GM19351 (cell line): ENCODE data around the gene MED1.
"Not testable (repeated sequence)": the region's sequence is repeated elsewhere in the genome, so short reads cannot be mapped to it uniquely, and the experiment has no call there.

Experiments
- ATAC-seq: cut with Tn5 transposase; IDR thresholded peaks from one replicate; pipeline ENCODE4 v1.9.1; 2021; ENCODE audit warnings: mild to moderate bottlenecking, moderate library complexity; ENCODE audit not compliant: unreplicated experiment

MED1 gene, protein sequence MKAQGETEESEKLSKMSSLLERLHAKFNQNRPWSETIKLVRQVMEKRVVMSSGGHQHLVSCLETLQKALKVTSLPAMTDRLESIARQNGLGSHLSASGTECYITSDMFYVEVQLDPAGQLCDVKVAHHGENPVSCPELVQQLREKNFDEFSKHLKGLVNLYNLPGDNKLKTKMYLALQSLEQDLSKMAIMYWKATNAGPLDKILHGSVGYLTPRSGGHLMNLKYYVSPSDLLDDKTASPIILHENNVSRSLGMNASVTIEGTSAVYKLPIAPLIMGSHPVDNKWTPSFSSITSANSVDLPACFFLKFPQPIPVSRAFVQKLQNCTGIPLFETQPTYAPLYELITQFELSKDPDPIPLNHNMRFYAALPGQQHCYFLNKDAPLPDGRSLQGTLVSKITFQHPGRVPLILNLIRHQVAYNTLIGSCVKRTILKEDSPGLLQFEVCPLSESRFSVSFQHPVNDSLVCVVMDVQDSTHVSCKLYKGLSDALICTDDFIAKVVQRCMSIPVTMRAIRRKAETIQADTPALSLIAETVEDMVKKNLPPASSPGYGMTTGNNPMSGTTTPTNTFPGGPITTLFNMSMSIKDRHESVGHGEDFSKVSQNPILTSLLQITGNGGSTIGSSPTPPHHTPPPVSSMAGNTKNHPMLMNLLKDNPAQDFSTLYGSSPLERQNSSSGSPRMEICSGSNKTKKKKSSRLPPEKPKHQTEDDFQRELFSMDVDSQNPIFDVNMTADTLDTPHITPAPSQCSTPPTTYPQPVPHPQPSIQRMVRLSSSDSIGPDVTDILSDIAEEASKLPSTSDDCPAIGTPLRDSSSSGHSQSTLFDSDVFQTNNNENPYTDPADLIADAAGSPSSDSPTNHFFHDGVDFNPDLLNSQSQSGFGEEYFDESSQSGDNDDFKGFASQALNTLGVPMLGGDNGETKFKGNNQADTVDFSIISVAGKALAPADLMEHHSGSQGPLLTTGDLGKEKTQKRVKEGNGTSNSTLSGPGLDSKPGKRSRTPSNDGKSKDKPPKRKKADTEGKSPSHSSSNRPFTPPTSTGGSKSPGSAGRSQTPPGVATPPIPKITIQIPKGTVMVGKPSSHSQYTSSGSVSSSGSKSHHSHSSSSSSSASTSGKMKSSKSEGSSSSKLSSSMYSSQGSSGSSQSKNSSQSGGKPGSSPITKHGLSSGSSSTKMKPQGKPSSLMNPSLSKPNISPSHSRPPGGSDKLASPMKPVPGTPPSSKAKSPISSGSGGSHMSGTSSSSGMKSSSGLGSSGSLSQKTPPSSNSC (N-terminal part only)

GRCh38 chr17:39450847-39451581, at the start of gene MED1:
TSS of gene MED1 (minus strand) at chr17:39451263. CDS start at chr17:39451062, 201 bp downstream.
- ATAC-seq, result peak; percentile 91

- not testable (repeated sequence) for ATAC-seq
These were observed 45.9 kb upstream of the MED1 start for GRCh38 chr17:39496921-39497320.

DNA sequence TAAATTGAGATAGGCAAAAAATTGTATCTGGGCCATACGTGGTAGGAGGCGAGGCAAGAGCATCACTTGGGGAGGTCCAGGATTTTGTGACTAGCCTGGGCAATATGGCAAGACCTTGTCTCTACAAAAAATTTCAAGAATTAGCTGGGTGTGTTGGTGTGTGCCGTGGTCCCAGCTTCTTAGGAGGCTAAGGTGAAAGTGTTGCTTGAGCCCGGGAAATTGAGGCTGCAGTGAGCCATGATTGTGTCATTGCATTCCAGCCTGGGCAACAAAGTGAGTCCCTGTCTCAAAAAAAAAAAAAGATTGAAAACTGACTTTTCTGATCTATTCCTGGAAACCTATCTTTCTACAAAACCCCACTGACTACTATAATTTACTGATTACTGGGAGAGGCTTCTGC, 36.9 kb upstream of the MED1 start:
- no peak for ATAC-seq

- ATAC-seq, result not testable (repeated sequence)
These were observed 36.4 kb upstream of the MED1 start for GRCh38 chr17:39487490-39487889.

- ATAC-seq, result no peak
These were observed 35.2 kb upstream of the MED1 start for GRCh38 chr17:39486242-39486641.

DNA sequence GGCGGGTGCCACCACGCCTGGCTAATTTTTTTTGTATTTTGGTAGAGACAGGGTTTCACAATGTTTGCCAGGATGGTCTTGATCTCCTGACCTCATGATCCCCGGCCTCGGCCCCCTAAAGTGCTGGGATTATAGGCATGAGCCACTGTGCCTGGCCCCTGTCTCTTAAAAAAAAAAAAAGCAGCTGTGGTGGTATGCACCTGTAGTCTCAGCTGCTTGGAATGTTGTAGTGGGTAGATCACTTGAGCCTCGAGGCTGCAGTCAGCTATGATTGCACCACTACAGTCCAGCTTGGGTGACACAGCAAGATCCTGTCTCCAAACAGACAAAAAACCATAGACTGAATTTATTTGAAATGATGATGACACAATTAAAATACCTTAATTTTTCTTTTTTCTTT, 34.5 kb upstream of the MED1 start:
- no peak for ATAC-seq

DNA sequence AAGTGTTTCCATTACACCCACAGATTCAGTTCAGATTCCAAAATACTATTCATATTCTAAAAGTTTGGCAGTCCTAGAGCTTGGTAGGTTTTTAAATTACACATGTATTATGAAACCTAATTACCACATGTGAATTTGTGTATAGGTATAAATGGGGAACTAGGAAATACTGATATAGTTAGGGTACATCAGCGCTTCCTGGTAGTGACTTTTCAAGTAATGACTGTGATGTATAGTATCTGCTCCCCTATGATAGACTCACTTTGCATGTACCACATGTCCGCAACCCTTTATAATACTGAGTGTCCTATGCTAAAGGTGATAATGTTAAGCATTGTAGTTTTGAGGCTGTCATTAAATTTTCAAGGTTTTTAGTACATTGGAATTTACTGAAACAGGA, 33.1 kb upstream of the MED1 start:
- ATAC-seq, result peak; percentile 91

- ATAC-seq, result no peak
These were observed 32.4 kb upstream of the MED1 start for GRCh38 chr17:39483506-39483905.

DNA sequence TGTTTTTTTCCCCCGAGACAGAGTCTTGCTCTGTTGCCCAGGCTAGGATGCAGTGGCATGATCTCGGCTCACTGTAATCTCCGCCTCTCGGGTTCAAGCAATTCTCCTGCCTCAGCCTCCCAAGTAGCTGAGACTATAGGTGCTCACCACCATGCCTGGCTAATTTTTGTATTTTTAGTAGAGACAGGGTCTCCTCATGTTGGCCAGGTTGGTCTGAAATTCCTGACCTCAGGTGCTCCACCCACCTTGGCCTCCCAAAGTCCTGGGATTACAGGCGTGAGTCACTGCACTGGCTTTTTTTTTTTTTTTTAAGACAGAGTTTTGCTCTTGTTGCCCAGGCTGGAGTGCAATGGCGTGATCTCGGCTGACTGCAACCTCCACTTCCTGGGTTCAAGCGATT, 28.6 kb upstream of the MED1 start:
- ATAC-seq, result not testable (repeated sequence)

DNA sequence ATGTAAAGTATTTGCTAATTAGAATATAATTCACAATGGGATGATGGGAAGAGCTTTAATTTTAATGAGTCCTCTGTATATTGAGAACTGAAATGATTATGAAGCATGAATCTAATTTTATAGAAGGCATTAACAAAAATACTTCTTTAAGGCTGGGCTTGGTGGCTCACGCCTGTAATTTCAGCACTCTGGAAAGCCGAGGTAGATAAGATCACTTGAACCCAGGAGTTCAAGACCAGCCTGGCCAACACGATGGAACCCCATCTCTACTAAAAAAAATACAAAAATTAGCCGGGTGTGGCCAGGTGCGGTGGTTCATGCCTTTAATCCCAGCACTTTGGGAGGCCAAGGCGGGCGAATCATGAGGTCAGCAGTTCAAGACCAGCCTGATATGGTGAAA, 22.2 kb upstream of the MED1 start:
- ATAC-seq, result no peak

GRCh38 chr17:39468610-39469009, 17.5 kb upstream of the MED1 start:
- ATAC-seq, result not testable (repeated sequence)

DNA sequence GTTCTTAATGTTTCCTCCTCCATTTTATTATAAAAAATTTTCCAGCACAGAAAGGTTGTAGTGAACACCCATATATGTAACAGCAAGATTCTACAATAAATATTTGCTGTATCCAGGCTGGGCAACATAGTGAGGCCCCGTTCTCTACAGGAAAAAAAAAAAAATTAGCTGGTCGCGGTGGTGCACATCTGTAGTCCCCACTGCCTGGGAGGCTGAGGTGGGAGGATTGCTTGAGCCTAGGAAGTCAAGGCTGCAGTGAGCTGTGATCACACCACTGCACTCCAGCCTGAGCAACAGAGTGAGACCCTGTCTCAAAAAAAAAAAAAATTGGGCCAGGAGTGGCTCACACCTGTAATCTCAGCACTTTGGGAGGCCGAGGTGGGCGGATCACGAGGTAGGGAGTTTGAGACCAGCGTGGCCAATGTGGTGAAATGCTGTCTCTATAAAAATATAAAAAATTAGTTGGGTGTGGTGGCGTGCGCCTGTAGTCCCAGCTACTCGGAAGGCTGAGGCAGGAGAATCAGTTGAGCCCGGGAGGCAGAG, 13.6 kb upstream of the MED1 start:
- not testable (repeated sequence) for ATAC-seq

GRCh38 chr17:39462631-39463375, 11.7 kb upstream of the MED1 start:
- no peak for ATAC-seq

GRCh38 chr17:39461926-39462569, 11.0 kb upstream of the MED1 start:
- no peak for ATAC-seq

DNA sequence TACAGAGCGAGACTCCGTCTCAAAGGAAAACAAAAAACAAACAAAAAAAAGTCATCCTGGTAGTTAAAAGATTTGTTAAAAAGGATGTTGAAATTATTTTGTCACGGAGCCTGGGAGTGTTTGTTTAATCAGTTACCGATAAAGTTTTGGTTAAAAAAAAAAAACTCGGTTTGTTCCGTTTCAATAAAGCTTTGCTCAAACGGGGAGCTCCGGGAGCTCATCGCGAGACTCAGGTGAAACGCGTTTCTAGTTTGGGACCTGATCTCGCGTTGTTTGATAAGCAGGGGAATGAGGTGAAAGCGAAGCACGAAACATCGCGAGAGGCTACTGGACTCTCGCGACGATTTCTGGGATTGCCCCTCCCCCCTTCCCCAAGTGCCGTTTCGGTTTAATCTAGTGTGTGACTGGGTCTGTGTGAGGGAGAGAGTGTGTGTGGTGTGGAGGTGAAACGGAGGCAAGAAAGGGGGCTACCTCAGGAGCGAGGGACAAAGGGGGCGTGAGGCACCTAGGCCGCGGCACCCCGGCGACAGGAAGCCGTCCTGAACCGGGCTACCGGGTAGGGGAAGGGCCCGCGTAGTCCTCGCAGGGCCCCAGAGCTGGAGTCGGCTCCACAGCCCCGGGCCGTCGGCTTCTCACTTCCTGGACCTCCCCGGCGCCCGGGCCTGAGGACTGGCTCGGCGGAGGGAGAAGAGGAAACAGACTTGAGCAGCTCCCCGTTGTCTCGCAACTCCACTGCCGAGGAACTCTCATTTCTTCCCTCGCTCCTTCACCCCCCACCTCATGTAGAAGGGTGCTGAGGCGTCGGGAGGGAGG, 10.3 kb upstream of the MED1 start, which contains the start of gene CDK12:
Gene CDK12, plus strand, starts transcription at position 374 of the 813 bp plus-strand sequence. CDS start 586 bp downstream, outside the sequence.
- peak; percentile 84 for ATAC-seq

DNA sequence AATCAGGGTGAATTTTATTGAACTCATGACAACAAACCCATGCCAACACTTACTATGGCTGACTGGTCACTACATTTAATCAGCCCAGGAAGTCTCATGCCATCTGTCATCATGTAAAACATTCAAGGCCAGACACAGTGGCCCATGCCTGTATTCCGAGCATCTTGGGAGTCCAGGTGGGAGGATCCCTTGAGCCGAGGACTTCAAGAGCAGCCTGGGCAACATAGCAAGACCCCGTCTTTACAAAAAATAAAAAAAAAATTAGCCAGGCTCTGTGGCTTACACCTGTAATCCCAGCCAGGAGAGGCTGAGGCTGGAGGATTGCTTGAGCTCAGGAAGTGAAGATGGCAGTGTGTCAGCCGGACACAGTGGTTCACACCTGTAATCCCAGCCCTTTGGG, 4.9 kb upstream of the MED1 start:
- ATAC-seq, result no peak

DNA sequence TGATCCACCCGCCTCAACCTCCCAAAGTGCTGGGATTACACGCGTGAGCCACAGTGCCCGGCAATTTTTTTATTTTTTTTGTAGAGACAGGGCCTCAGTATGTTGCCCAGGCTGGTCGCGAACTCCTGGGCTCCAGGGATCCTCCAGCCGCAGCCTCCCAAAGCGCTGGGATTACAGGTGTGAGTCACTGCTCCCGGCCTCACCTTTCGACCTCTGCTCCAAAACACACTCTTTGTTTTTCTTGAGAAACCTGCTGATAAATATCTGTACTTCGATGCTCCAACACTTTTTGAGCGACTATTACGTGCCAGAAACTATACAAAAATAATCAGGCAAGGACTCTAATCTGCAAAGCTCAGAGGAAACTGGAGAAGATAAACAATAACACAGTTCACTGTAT, 1.0 kb downstream of the MED1 start:
- no peak for ATAC-seq

- ATAC-seq, result no peak
These were observed 3.5 kb downstream of the MED1 start for GRCh38 chr17:39447561-39447960.
